ENCODE data around the gene AP1G2. TPM values are rescaled to one million over a fixed set of nuclear protein-coding genes. Genes with fewer than 3 reads are reported as not detected.
"Not testable (repeated sequence)": the region's sequence is repeated elsewhere in the genome, so short reads cannot be mapped to it uniquely, and the experiment has no call there.

The AP1G2 gene
- total RNA-seq, 1 donor from 2014 or later, result 156 TPM

GRCh38 chr14:23602181-23603095, 34.8 kb upstream of the AP1G2 start:
- H3K4me1 Mint-ChIP-seq (ENCODE audit: unreplicated experiment), result no peaks in the 10 kb centered on the region
- no peak overlapping the region for H3K4me3 Mint-ChIP-seq
- no peaks in the 10 kb centered on the region for H3K36me3 Mint-ChIP-seq
- H3K9me3 Mint-ChIP-seq, result no peaks in the 10 kb centered on the region
- TF ChIP-seq CTCF (conservative IDR thresholded peaks at IDR 0.05), result no peak
- no peak overlapping the region for H3K27ac Mint-ChIP-seq
- peaks cover 16% of the 10 kb centered on the region for H3K27me3 Mint-ChIP-seq
- no peak for DNase-seq (ENCODE audit: extremely low spot score, unreplicated experiment)

- Mint-ChIP-seq H3K27ac (no peak overlapping the region), H3K4me3 (no peak overlapping the region), H3K9me3 (no peaks in the 10 kb centered on the region), H3K27me3 (peaks cover 13% of the 10 kb centered on the region), H3K36me3 (no peaks in the 10 kb centered on the region), H3K4me1 (ENCODE audit: unreplicated experiment) (no peaks in the 10 kb centered on the region)
- no peak for DNase-seq (ENCODE audit: extremely low spot score, unreplicated experiment)
- TF ChIP-seq CTCF (conservative IDR thresholded peaks at IDR 0.05), result no peak
These were observed 34.2 kb upstream of the AP1G2 start for GRCh38 chr14:23601845-23602180.

GRCh38 chr14:23601424-23601823, 33.8 kb upstream of the AP1G2 start:
- H3K27me3 Mint-ChIP-seq, result peaks cover 9% of the 10 kb centered on the region
- no peak overlapping the region for H3K4me3 Mint-ChIP-seq
- TF ChIP-seq CTCF (conservative IDR thresholded peaks at IDR 0.05), result no peak
- H3K27ac Mint-ChIP-seq, result no peak overlapping the region
- H3K9me3 Mint-ChIP-seq, result no peaks in the 10 kb centered on the region
- no peaks in the 10 kb centered on the region for H3K4me1 Mint-ChIP-seq (ENCODE audit: unreplicated experiment)
- no peak for DNase-seq (ENCODE audit: extremely low spot score, unreplicated experiment)
- H3K36me3 Mint-ChIP-seq, result no peaks in the 10 kb centered on the region

- Mint-ChIP-seq H3K4me3 (no peak overlapping the region), H3K27me3 (peaks cover 6% of the 10 kb centered on the region), H3K36me3 (no peaks in the 10 kb centered on the region), H3K9me3 (no peaks in the 10 kb centered on the region), H3K27ac (no peak overlapping the region), H3K4me1 (ENCODE audit: unreplicated experiment) (no peaks in the 10 kb centered on the region)
- no peak for DNase-seq (ENCODE audit: extremely low spot score, unreplicated experiment)
- no peak for TF ChIP-seq CTCF (conservative IDR thresholded peaks at IDR 0.05)
These were observed 33.2 kb upstream of the AP1G2 start for GRCh38 chr14:23600806-23601205.

GRCh38 chr14:23600322-23600707, 32.7 kb upstream of the AP1G2 start:
- Mint-ChIP-seq H3K4me3 (no peak overlapping the region), H3K36me3 (no peaks in the 10 kb centered on the region), H3K4me1 (ENCODE audit: unreplicated experiment) (no peaks in the 10 kb centered on the region), H3K9me3 (no peaks in the 10 kb centered on the region), H3K27me3 (peaks cover 4% of the 10 kb centered on the region), H3K27ac (no peak overlapping the region)
- no peak for DNase-seq (ENCODE audit: extremely low spot score, unreplicated experiment)
- TF ChIP-seq CTCF (conservative IDR thresholded peaks at IDR 0.05), result no peak

- H3K27ac Mint-ChIP-seq; DNase-seq (ENCODE audit: extremely low spot score, unreplicated experiment); H3K4me3 Mint-ChIP-seq; H3K36me3 Mint-ChIP-seq; H3K9me3 Mint-ChIP-seq; H3K4me1 Mint-ChIP-seq (ENCODE audit: unreplicated experiment): not testable (repeated sequence)
- peaks cover 14% of the 10 kb centered on the region for H3K27me3 Mint-ChIP-seq
These were observed 26.6 kb upstream of the AP1G2 start for GRCh38 chr14:23594191-23594590.

Data from type B pancreatic cell (in vitro differentiated cells).